Prostate gland (tissue), 2 donors: ENCODE measurements around the gene SMLR1.

Source experiments
- CTCF ChIP-seq, 4 experiments: fragments of 200-600 bp in 2 of 4; fragments of 450-650 bp in 2 of 4; sonication (generic) in 2 of 4; IDR thresholded peaks; 1 replicate in 3 of 4; 2 replicates in 1 of 4; pipeline ENCODE4 v1.5.1; 2016 to 2019; ENCODE audit warnings: antibody characterized with exemption in 4 of 4, mild to moderate bottlenecking in 2 of 4, moderate library complexity in 2 of 4
- POLR2A ChIP-seq: fragments of 450-650 bp; IDR thresholded peaks from one replicate; pipeline ENCODE4 v1.6.1; 2016; ENCODE audit warnings: antibody characterized with exemption, mild to moderate bottlenecking
- POLR2AphosphoS5 ChIP-seq: sonication (generic); formaldehyde crosslinking; IDR thresholded peaks from one replicate; pipeline ENCODE4 v1.6.1; 2017; ENCODE audit warnings: antibody characterized with exemption

DNA sequence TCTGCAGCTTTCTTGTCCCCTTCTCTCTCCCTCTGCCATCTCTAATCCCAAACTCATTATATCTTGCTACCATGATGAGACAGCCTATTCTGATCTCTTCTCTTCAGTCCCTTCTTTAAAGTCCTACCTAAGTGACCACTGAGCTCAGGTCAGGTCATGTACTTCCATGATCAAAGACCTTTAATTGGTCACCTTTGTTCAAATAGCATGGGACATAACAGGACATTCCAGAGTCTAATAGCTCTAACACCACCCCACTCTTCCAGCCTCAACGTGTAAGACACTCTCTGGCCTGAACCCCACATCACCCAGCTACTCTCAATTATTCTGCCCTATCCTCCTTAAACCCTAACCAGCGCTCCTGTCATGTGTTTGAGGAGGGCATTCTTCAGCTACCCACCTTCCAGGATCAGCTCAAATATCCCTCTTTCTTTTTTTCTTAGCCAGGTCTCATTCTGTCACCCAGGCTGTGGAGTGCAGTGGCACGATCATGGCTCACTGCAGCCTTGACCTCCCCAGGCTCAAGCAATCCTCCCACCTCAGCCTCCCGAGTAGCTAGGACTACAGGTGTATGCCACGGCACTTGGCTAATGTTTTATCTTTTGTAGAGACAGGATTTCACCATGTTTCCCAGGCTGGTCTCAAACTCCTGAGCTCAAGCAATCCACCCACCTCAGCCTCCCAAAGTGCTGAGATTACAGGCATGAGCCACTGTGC lies 2.1 kb upstream of the SMLR1 start:
- TF ChIP-seq CTCF (IDR thresholded peaks at IDR 0.05) (no peak), POLR2A (no peak), POLR2AphosphoS5 (no peak)
